ENCODE results near the gene IRS2. TPM values are rescaled to one million over a fixed set of nuclear protein-coding genes. Genes with fewer than 3 reads are reported as not detected.

IRS2 gene
- total and polyA plus RNA-seq, 2 donors (not counting 3 experiments of a cell fraction or from before 2014, with no cell fraction given): 1.6 to 4.4 TPM

GRCh38 chr13:109727251-109727650, 59.1 kb downstream of the IRS2 start:
- DNase-seq (ENCODE audit: low read depth, low spot score) (no peak), FAIRE-seq (no peak)
- H3K9me1 ChIP-seq (replicated peaks; ENCODE audit: control insufficient read depth, extremely low read depth, insufficient read depth, low read length): no peaks in the 10 kb centered on the region
- H3K4me2 ChIP-seq (ENCODE audit: insufficient read depth, low read length): no peak overlapping the region
- no peaks in the 10 kb centered on the region for H3K9me3 ChIP-seq (replicated peaks; ENCODE audit: control insufficient read depth, insufficient read depth, low read length)
- H4K20me1 ChIP-seq (replicated peaks; ENCODE audit: control insufficient read depth, extremely low read depth, insufficient read depth, low read length): no peaks in the 10 kb centered on the region
- no peaks in the 10 kb centered on the region for H3K4me1 ChIP-seq (ENCODE audit: control insufficient read depth, extremely low read depth, insufficient read depth, low read length)
- H3K79me2 ChIP-seq (ENCODE audit: control insufficient read depth, insufficient read depth, low read length): no peaks in the 10 kb centered on the region
- dilution Hi-C loops (cut with MboI; ENCODE audit: extremely low pct_ligation_motif_present, low sequenced_read_pairs) (no loop called here), intact Hi-C loops (cut with micrococcal nuclease) (no loop called here)
- POLR2A ChIA-PET: no interaction called here
- H3K4me3 ChIP-seq (replicated peaks in 1 of 3; ENCODE audit: insufficient read depth in 1 of 3, low read depth in 1 of 3, low read length in 3 of 3): no peak overlapping the region
- H3K9ac ChIP-seq (replicated peaks; ENCODE audit: extremely low read depth, insufficient read depth, low read length): no peak overlapping the region
- no peak overlapping the region for H3K27ac ChIP-seq (ENCODE audit: insufficient read depth, low read depth, low read length)
- no TSS peak for BruUV-seq (replicated peaks)
- H3K36me3 ChIP-seq (ENCODE audit: control insufficient read depth in 2 of 2, extremely low read depth in 1 of 2, insufficient read depth in 2 of 2, low read length in 2 of 2): no peaks in the 10 kb centered on the region
- CTCF ChIA-PET: no interaction called here
- no peak for TF ChIP-seq GATA2 (IDR thresholded peaks at IDR 0.05; ENCODE audit: insufficient read depth, insufficient read length, low read depth, low read length)
- no peak for TF ChIP-seq JUN (IDR thresholded peaks at IDR 0.05; ENCODE audit: borderline replicate concordance, insufficient read depth, insufficient read length, low read depth)
- no peak for TF ChIP-seq MYC (IDR thresholded peaks at IDR 0.05; ENCODE audit: low read depth, low read length)
- TF ChIP-seq EZH2 (IDR thresholded peaks at IDR 0.05; ENCODE audit: borderline replicate concordance, low read depth, low read length, severe bottlenecking): no peak
- TF ChIP-seq CTCF (IDR thresholded peaks at IDR 0.05; ENCODE audit: extremely low read depth in 1 of 2, insufficient read depth in 1 of 2, low read depth in 1 of 2, low read length in 2 of 2): no peak
- TF ChIP-seq MAX (IDR thresholded peaks at IDR 0.05; ENCODE audit: insufficient read depth, insufficient read length): no peak
- TF ChIP-seq POLR2A (IDR thresholded peaks at IDR 0.05; ENCODE audit: low read depth, low read length): no peak
- no peak for TF ChIP-seq FOS (IDR thresholded peaks at IDR 0.05; ENCODE audit: borderline replicate concordance, insufficient read depth, low read length)
- no peak for TF ChIP-seq POLR2AphosphoS5 (IDR thresholded peaks at IDR 0.05; ENCODE audit: insufficient read depth, low read depth, low read length)
- H2AFZ ChIP-seq (ENCODE audit: low read depth, low read length): no peak overlapping the region
- peaks cover 2 to 3% of the 10 kb centered on the region in 2 experiments for H3K27me3 ChIP-seq (ENCODE audit: control insufficient read depth in 2 of 2, insufficient read depth in 2 of 2, low read length in 2 of 2)
